CD4-positive, alpha-beta T cell treated with Interleukin-6 at 100 ng/mL for 8 hours (primary cell): ENCODE data around the gene ALG9.

Source experiments
- DNase-seq: peaks from one replicate; pipeline ENCODE4 v3.0.0-alpha.2; 2020; ENCODE audit warnings: mixed read lengths, low spot score

Gene ALG9

GRCh38 chr11:111879637-111879960, 8.2 kb upstream of the ALG9 start:
- DNase-seq: no peak

- DNase-seq: peak; percentile 93
These were observed 7.7 kb upstream of the ALG9 start, which contains the start of the genes CFAP68 and FDXACB1 for GRCh38 chr11:111878849-111879636. Gene CFAP68 (plus strand): TSS chr11:111879541. CDS start chr11:111879561, 20 bp downstream. Gene FDXACB1 (minus strand): TSS chr11:111879165. CDS start chr11:111879132, 33 bp downstream.

GRCh38 chr11:111878385-111878848, 7.0 kb upstream of the ALG9 start:
- DNase-seq: no peak

- DNase-seq: no peak
These were observed 346 bp upstream of the ALG9 start for GRCh38 chr11:111871693-111872161.

GRCh38 chr11:111870522-111870885, 877 bp downstream of the ALG9 start:
- no peak for DNase-seq

- DNase-seq: no peak
These were observed 1.3 kb downstream of the ALG9 start for GRCh38 chr11:111870113-111870512.

GRCh38 chr11:111860257-111860656, 11.1 kb downstream of the ALG9 start:
- DNase-seq: no peak

GRCh38 chr11:111855506-111855905, 15.9 kb downstream of the ALG9 start:
- DNase-seq: no peak

GRCh38 chr11:111852103-111852502, 19.3 kb downstream of the ALG9 start:
- no peak for DNase-seq

GRCh38 chr11:111851636-111852035, 19.7 kb downstream of the ALG9 start:
- no peak for DNase-seq

GRCh38 chr11:111851067-111851466, 20.3 kb downstream of the ALG9 start:
- no peak for DNase-seq

- no peak for DNase-seq
These were observed 21.8 kb downstream of the ALG9 start for GRCh38 chr11:111849631-111850030.

GRCh38 chr11:111846636-111847035, 24.7 kb downstream of the ALG9 start:
- no peak for DNase-seq

GRCh38 chr11:111846063-111846462, 25.3 kb downstream of the ALG9 start:
- DNase-seq: no peak

- no peak for DNase-seq
These were observed 25.9 kb downstream of the ALG9 start for GRCh38 chr11:111845276-111846028.

- DNase-seq: no peak
These were observed 27.7 kb downstream of the ALG9 start for GRCh38 chr11:111843661-111844060.

GRCh38 chr11:111841370-111842053, 29.9 kb downstream of the ALG9 start:
- DNase-seq: peak; percentile 80

GRCh38 chr11:111840143-111840542, 31.2 kb downstream of the ALG9 start:
- DNase-seq: no peak

GRCh38 chr11:111838054-111838453, 33.3 kb downstream of the ALG9 start:
- DNase-seq: no peak

- no peak for DNase-seq
These were observed 34.0 kb downstream of the ALG9 start for GRCh38 chr11:111837366-111837891.

GRCh38 chr11:111836721-111837120, 34.7 kb downstream of the ALG9 start:
- DNase-seq: no peak

GRCh38 chr11:111836162-111836561, 35.2 kb downstream of the ALG9 start:
- no peak for DNase-seq
